GM18526 (cell line): ENCODE measurements around the gene GLRA1.

Experiments
- POLR2A ChIP-seq: IDR thresholded peaks from 3 replicates; pipeline ENCODE4 v1.6.1; 2011; ENCODE audit not compliant: insufficient read length; ENCODE audit errors: extremely low read depth

The GLRA1 gene

GRCh38 chr5:151924564-151925301, at the start of gene GLRA1:
TSS of gene GLRA1 (minus strand) at chr5:151924851. CDS start at chr5:151924549, 302 bp downstream.
- no peak for TF ChIP-seq POLR2A

- no peak for TF ChIP-seq POLR2A
Measured at GRCh38 chr5:151970885-151971284, 46.2 kb upstream of the GLRA1 start.

- no peak for TF ChIP-seq POLR2A
Measured at GRCh38 chr5:151967865-151968264, 43.2 kb upstream of the GLRA1 start.

GRCh38 chr5:151966046-151966445, 41.4 kb upstream of the GLRA1 start:
- TF ChIP-seq POLR2A: no peak

- no peak for TF ChIP-seq POLR2A
Measured at GRCh38 chr5:151964471-151964870, 39.8 kb upstream of the GLRA1 start.

- TF ChIP-seq POLR2A: no peak
Measured at GRCh38 chr5:151961557-151961956, 36.9 kb upstream of the GLRA1 start.

GRCh38 chr5:151958111-151958510, 33.5 kb upstream of the GLRA1 start:
- TF ChIP-seq POLR2A: no peak

- TF ChIP-seq POLR2A: no peak
Measured at GRCh38 chr5:151956725-151957124, 32.1 kb upstream of the GLRA1 start.

- no peak for TF ChIP-seq POLR2A
Measured at GRCh38 chr5:151954255-151954654, 29.6 kb upstream of the GLRA1 start.

GRCh38 chr5:151953833-151954232, 29.2 kb upstream of the GLRA1 start:
- TF ChIP-seq POLR2A: no peak

- TF ChIP-seq POLR2A: no peak
Measured at GRCh38 chr5:151952238-151952637, 27.6 kb upstream of the GLRA1 start.

- no peak for TF ChIP-seq POLR2A
Measured at GRCh38 chr5:151950706-151951105, 26.1 kb upstream of the GLRA1 start.

- no peak for TF ChIP-seq POLR2A
Measured at GRCh38 chr5:151949701-151950308, 25.2 kb upstream of the GLRA1 start.

GRCh38 chr5:151949113-151949512, 24.5 kb upstream of the GLRA1 start:
- no peak for TF ChIP-seq POLR2A

- no peak for TF ChIP-seq POLR2A
Measured at GRCh38 chr5:151947931-151948608, 23.4 kb upstream of the GLRA1 start.

GRCh38 chr5:151937851-151938250, 13.2 kb upstream of the GLRA1 start:
- TF ChIP-seq POLR2A: no peak
